HFFc6 (cell line): ENCODE measurements around the gene TNFRSF9. TPM values are rescaled to one million over a fixed set of nuclear protein-coding genes. Genes with fewer than 3 reads are reported as not detected.
A peak's percentile ranks its signal among the peaks of the same experiment; 100 is the strongest.
"Not testable (repeated sequence)": the region's sequence is repeated elsewhere in the genome, so short reads cannot be mapped to it uniquely, and the experiment has no call there.

Source experiments
- DNase-seq: peaks from one replicate; pipeline ENCODE4 v3.0.0-alpha.2; 2018
- H3K27ac Mint-ChIP-seq: 2 replicates; pipeline ENCODE4 v1.8.0; 2020; ENCODE audit warnings: mild to moderate bottlenecking, mixed read lengths
- H3K27me3 Mint-ChIP-seq: 2 replicates; pipeline ENCODE4 v1.8.0; 2021; ENCODE audit warnings: mild to moderate bottlenecking, moderate library complexity, mixed read lengths; ENCODE audit not compliant: insufficient read depth
- H3K36me3 Mint-ChIP-seq: 2 replicates; pipeline ENCODE4 v1.8.0; 2021; ENCODE audit warnings: low read depth, mixed read lengths
- H3K4me1 Mint-ChIP-seq: 2 replicates; pipeline ENCODE4 v1.8.0; 2020; ENCODE audit warnings: low read depth, mixed read lengths
- H3K4me3 Mint-ChIP-seq: 2 replicates; pipeline ENCODE4 v1.8.0; 2020; ENCODE audit warnings: mild to moderate bottlenecking, moderate library complexity, mixed read lengths
- H3K9me3 Mint-ChIP-seq: 2 replicates; pipeline ENCODE4 v1.8.0; 2020; ENCODE audit warnings: mild to moderate bottlenecking, mixed read lengths
- CTCF ChIP-seq: fragments of 200-600 bp; sonication (generic); IDR thresholded peaks from 2 replicates; pipeline ENCODE4 v1.5.0; 2021; ENCODE audit warnings: antibody characterized with exemption, mild to moderate bottlenecking
- total RNA-seq, 6 experiments: library from RNA; stranded (reverse); fragmentation: NEBNext Ultra II Directional; extraction: Animal tissue kit (Norgen Biotek cat#: 25700); gene quantifications; 2 replicates in 1 of 6; 3 replicates in 5 of 6; pipeline ENCODE4 v1.2.3, GENCODE V29; 2021

Gene TNFRSF9
- total RNA-seq, 6 experiments from 2014 or later: not detected

- Mint-ChIP-seq H3K4me3 (no peak overlapping the region), H3K36me3 (no peaks in the 10 kb centered on the region), H3K9me3 (no peaks in the 10 kb centered on the region), H3K27me3 (peaks cover 48% of the 10 kb centered on the region), H3K4me1 (no peaks in the 10 kb centered on the region), H3K27ac (no peak overlapping the region)
- DNase-seq: no peak
- TF ChIP-seq CTCF: no peak
These were observed 9.2 kb downstream of the TNFRSF9 start for GRCh38 chr1:7931446-7931812.

- no peaks in the 10 kb centered on the region for H3K9me3 Mint-ChIP-seq
- no peak overlapping the region for H3K4me3 Mint-ChIP-seq
- no peak overlapping the region for H3K27ac Mint-ChIP-seq
- no peak for DNase-seq
- H3K4me1 Mint-ChIP-seq: no peaks in the 10 kb centered on the region
- no peaks in the 10 kb centered on the region for H3K36me3 Mint-ChIP-seq
- H3K27me3 Mint-ChIP-seq: peaks cover 47% of the 10 kb centered on the region
- TF ChIP-seq CTCF: no peak
These were observed 9.8 kb downstream of the TNFRSF9 start for GRCh38 chr1:7930645-7931445.

- no peaks in the 10 kb centered on the region for H3K4me1 Mint-ChIP-seq
These were observed 11.0 kb downstream of the TNFRSF9 start for GRCh38 chr1:7929637-7930036.

GRCh38 chr1:7928247-7928646, 12.4 kb downstream of the TNFRSF9 start:
- Mint-ChIP-seq H3K27ac (no peak overlapping the region), H3K9me3 (no peaks in the 10 kb centered on the region), H3K27me3 (peaks cover 39% of the 10 kb centered on the region), H3K4me3 (no peak overlapping the region), H3K36me3 (no peaks in the 10 kb centered on the region), H3K4me1 (no peaks in the 10 kb centered on the region)
- no peak for DNase-seq
- no peak for TF ChIP-seq CTCF

More at GRCh38 chr1:7929637-7930036, 11.0 kb downstream of the TNFRSF9 start:
- no peaks in the 10 kb centered on the region for H3K36me3 Mint-ChIP-seq
- no peak for TF ChIP-seq CTCF
- no peak overlapping the region for H3K27ac Mint-ChIP-seq
- no peak overlapping the region for H3K4me3 Mint-ChIP-seq
- no peaks in the 10 kb centered on the region for H3K9me3 Mint-ChIP-seq
- H3K27me3 Mint-ChIP-seq: peaks cover 44% of the 10 kb centered on the region
- no peak for DNase-seq

- not testable (repeated sequence) for H3K4me1 Mint-ChIP-seq, H3K27ac Mint-ChIP-seq, H3K4me3 Mint-ChIP-seq, H3K9me3 Mint-ChIP-seq, DNase-seq, H3K36me3 Mint-ChIP-seq
- H3K27me3 Mint-ChIP-seq: peaks cover 37% of the 10 kb centered on the region
These were observed 13.6 kb downstream of the TNFRSF9 start for GRCh38 chr1:7927061-7927460.

GRCh38 chr1:7922301-7922700, 18.3 kb downstream of the TNFRSF9 start:
- Mint-ChIP-seq H3K4me3 (peak overlapping the region; percentile 46), H3K4me1 (peaks cover 24% of the 10 kb centered on the region), H3K27me3 (peaks cover 18% of the 10 kb centered on the region), H3K27ac (peak overlapping the region; percentile 70), H3K9me3 (no peaks in the 10 kb centered on the region), H3K36me3 (no peaks in the 10 kb centered on the region)
- DNase-seq: peak; percentile 51
- no peak for TF ChIP-seq CTCF
